Measurements from ENCODE around the gene CLECL1.
"Not testable (repeated sequence)": the region's sequence is repeated elsewhere in the genome, so short reads cannot be mapped to it uniquely, and the experiment has no call there.

The CLECL1 gene

GRCh38 chr12:9752145-9752933 is 19.4 kb upstream of the CLECL1 start:
- no peak for DNase-seq (ENCODE audit: low read depth, low spot score)
- H3K27ac ChIP-seq = no peak overlapping the region

GRCh38 chr12:9751204-9752144 is 18.6 kb upstream of the CLECL1 start:
- no peak for DNase-seq (ENCODE audit: low read depth, low spot score)
- no peak overlapping the region for H3K27ac ChIP-seq

- no peak for DNase-seq (ENCODE audit: low read depth, low spot score)
Observed at GRCh38 chr12:9750276-9751203, 17.6 kb upstream of the CLECL1 start.

GRCh38 chr12:9749640-9750039 is 16.7 kb upstream of the CLECL1 start:
- no peak overlapping the region for H3K27ac ChIP-seq
- no peak for DNase-seq (ENCODE audit: low read depth, low spot score)

More at GRCh38 chr12:9750276-9751203, 17.6 kb upstream of the CLECL1 start:
- no peak overlapping the region for H3K27ac ChIP-seq

- no peak for DNase-seq (ENCODE audit: low read depth, low spot score)
- no peak overlapping the region for H3K27ac ChIP-seq
Observed at GRCh38 chr12:9745199-9745598, 12.3 kb upstream of the CLECL1 start.

GRCh38 chr12:9742661-9743060 is 9.8 kb upstream of the CLECL1 start:
- DNase-seq (ENCODE audit: low read depth, low spot score) = no peak

GRCh38 chr12:9741726-9742125 is 8.8 kb upstream of the CLECL1 start:
- H3K27ac ChIP-seq = no peak overlapping the region
- no peak for DNase-seq (ENCODE audit: low read depth, low spot score)

More at GRCh38 chr12:9742661-9743060, 9.8 kb upstream of the CLECL1 start:
- H3K27ac ChIP-seq = no peak overlapping the region

- H3K27ac ChIP-seq = no peak overlapping the region
- DNase-seq (ENCODE audit: low read depth, low spot score) = no peak
Observed at GRCh38 chr12:9740106-9740750, 7.3 kb upstream of the CLECL1 start.

- not testable (repeated sequence) for DNase-seq (ENCODE audit: low read depth, low spot score); H3K27ac ChIP-seq
Observed at GRCh38 chr12:9739404-9740105, 6.7 kb upstream of the CLECL1 start.

GRCh38 chr12:9738905-9739304 is 6.0 kb upstream of the CLECL1 start:
- not testable (repeated sequence) for H3K27ac ChIP-seq; DNase-seq (ENCODE audit: low read depth, low spot score)

- no peak overlapping the region for H3K27ac ChIP-seq
- DNase-seq (ENCODE audit: low read depth, low spot score) = no peak
Observed at GRCh38 chr12:9736936-9737705, 4.2 kb upstream of the CLECL1 start.

- no peak overlapping the region for H3K27ac ChIP-seq
- DNase-seq (ENCODE audit: low read depth, low spot score) = no peak
Observed at GRCh38 chr12:9735601-9736000, 2.7 kb upstream of the CLECL1 start.

- DNase-seq (ENCODE audit: low read depth, low spot score) = no peak
- no peak overlapping the region for H3K27ac ChIP-seq
Observed at GRCh38 chr12:9731797-9732196, 1.1 kb downstream of the CLECL1 start.

- DNase-seq (ENCODE audit: low read depth, low spot score) = no peak
- no peak overlapping the region for H3K27ac ChIP-seq
Observed at GRCh38 chr12:9731393-9731792, 1.5 kb downstream of the CLECL1 start.

GRCh38 chr12:9730591-9730990 is 2.3 kb downstream of the CLECL1 start:
- H3K27ac ChIP-seq = no peak overlapping the region
- DNase-seq (ENCODE audit: low read depth, low spot score) = no peak

GRCh38 chr12:9730011-9730410 is 2.9 kb downstream of the CLECL1 start:
- H3K27ac ChIP-seq = no peak overlapping the region
- DNase-seq (ENCODE audit: low read depth, low spot score) = no peak

GRCh38 chr12:9729082-9729481 is 3.8 kb downstream of the CLECL1 start:
- no peak overlapping the region for H3K27ac ChIP-seq
- no peak for DNase-seq (ENCODE audit: low read depth, low spot score)

GRCh38 chr12:9727813-9728212 is 5.1 kb downstream of the CLECL1 start:
- DNase-seq (ENCODE audit: low read depth, low spot score) = no peak
- H3K27ac ChIP-seq = no peak overlapping the region
